HG02973 (cell line): ENCODE results near the gene MAP1LC3B2.

Source experiments
- ATAC-seq: cut with Tn5 transposase; IDR thresholded peaks from one replicate; pipeline ENCODE4 v1.9.1; 2021; ENCODE audit warnings: moderate library complexity; ENCODE audit not compliant: unreplicated experiment

The MAP1LC3B2 gene

DNA sequence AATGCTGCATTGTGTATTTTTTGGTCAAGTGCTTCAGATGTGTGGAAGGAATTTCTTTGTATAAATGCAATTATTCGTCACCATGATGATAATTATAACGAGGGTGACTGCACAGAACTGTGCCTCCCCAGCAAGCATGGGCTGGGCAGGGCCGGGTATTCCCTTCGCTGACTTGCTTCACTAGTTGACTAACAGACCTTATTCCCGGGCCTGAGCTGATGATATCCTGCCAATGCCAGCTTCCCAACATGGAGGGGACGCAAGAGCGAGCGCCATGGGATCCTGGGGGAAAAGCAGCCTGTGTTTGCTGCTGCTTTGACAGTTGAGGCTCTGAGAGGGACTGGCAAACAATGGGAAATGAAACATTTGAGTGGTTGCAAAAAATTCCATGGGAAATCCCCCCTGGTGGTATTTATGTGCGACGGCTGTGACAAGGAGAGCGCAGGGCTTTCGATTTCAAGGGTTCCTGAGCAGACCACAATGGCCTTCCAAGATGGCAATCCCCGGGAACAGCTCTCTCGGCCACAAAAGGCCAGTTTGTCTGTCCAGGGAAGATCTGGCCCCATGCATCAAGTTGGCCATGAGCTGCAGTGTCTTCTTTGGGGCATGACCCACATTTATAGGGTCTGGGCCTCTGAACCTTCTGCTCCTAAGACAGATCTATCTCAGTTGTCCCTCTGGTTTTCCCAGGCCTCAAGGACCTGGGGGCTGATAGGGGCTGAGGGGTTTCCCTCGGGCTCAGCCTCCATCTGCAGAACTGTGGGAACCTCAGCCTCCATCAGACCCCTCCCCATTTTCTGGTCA, 21.9 kb upstream of the MAP1LC3B2 start:
- peak; percentile 37 for ATAC-seq

DNA sequence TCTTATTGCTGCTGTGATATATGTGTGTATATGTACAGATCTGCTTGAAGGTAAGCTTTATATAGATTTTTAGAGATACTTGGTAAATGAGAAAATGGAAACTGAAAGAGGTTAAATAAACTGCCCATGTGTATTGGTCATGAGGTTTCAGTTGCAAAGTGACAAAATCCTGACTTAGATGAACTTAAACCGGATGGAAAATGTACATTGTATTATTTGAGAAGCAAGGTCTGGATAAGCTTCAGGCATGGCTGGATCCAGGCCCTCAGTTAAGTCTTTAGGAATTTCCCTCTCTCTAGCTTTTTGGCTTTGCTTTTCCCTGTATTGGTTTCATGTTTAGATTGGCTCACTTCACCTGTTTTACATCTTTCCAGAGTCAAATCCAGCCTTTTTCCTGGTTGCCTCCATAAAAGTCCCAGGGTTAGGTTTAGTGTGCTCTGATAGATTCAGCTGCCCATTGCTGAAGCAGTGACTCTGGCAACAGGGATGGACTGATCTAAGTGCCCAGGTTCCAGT, 21.0 kb upstream of the MAP1LC3B2 start:
- ATAC-seq = peak; percentile 52

DNA sequence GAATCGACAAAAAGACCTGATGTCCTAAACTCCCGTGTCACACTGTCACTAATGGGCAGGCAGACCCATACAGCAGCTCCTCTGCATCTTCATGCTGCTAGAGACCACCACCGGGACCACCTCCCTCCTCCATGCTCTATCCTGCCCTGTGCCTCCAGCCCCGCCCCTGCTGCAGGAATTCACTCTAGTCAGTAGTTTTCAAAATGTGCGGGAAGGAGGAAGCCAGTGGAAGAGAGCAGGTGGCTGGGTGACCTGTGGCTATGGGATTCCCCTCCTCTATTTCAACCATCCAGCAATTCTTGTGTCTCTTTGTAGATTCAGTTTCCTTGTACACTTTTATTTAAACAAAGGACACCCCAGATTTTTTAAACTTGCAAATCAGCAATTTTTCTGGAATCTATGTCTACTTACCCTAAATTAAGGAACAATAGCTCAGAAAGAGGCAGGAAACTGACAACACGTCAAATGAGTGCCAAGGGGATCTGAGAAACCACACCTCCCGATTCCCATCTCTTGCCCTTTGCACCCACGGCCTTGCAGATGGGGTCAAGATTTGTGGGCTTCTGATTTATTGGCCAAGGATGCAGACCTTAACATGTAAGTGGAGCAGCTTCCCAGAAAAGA, 20.4 kb upstream of the MAP1LC3B2 start:
- no peak for ATAC-seq

DNA sequence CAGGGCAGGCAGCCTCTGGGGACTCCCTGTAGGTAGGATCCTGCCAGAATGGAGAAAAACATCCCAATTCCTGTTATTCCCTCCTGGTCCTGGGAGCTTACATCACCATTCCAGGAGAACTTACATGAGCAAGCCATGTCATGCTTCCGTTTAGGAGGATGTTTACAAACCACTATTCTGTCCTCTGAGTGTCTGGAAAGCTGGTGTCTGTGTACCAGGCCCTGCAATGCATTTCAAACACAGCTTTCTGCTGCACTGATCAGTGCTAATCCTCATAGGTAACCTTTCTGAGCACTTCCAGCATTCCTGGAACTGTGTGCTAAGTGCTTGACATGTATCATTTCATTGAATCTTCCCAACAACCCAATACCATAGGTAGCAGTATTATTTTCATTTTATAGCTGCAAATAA, 19.8 kb upstream of the MAP1LC3B2 start:
- ATAC-seq = no peak

DNA sequence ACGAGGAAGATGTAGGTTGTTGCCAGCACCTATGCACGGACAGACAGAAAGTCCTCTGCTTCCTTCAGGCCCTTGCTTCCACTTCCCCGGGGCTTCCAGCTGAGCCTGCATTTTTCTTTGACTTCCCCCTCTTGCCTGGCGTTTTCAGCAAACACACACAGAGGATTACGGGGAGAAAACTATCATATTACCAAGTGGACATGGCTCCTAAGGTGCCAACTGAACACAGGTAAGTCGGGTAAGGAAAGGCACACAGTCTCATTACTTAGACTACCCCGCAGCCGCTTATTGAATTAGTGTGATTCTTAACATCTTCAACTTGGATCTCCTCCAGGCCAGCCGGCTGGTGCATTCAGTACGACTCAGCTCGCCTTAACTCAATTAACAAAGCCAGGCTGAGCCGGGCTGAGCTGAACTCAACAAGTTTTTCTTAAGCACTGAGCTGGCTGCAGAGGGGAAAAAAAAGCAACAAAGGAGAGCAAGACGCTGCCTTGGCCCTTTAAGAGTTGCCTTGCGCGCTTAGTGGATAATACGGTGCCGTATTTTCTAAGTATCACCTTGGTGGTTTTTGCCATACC, 19.2 kb upstream of the MAP1LC3B2 start:
- no peak for ATAC-seq

DNA sequence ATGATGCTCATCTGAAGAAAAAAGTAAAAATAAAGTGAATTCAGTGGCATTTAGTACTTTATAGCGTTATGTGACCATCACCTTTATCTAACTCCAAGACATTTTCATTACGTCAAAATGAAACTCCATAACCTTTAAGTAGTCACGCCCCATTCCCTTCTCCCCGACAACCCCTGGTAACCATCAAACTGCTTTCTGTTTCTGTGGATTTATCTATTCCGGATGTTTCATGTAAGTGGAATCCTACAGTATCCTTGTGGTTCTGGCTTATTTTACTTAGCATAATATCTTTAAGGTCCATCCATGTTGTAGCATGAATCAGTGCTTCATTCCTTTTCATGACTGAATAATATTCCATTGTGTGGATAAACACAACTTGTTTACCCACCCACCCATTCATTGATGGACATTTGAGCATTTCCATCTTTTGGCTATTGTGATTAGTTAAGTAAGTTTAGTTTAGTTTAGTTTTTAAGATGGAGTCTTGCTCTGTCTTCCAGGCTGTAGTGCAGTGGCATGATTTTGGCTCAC, 18.5 kb upstream of the MAP1LC3B2 start:
- ATAC-seq = no peak

DNA sequence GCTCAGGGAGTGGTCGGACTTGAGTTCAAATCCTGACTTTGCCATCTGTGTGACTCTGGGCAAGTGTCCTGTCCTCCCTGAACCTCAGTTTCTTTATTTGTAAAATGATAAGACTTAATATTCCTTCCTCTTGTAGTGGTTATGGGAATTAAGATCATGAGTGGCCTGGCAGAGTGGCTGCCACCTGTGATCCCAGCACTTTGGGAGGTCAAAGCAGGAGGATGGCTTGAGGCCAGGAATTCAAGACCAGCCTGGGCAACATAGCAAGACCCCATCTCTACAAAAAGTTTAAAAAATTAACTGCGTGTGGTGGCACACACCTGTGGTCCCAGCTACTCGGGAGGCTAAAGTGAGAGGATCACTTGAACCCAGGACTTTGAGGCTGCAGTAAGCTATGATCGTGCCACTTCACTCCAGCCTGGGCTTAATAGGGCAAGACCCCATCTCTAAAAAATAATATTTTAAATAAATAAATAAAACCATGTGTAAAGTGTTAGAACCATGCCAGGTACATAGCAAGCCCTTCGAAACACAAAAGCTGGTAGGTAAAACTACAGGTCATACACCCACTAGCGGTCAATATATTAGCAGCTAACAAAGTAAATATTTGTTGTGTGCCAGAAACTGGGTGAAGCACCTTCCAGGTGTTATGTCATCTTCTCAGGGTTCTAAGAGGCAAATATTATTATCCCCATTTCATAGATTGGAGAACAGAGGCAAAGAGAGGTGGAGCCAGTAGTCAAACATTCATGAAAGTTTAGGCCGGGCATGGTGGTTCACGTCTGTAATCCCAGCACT, 17.4 kb upstream of the MAP1LC3B2 start:
- ATAC-seq = no peak

DNA sequence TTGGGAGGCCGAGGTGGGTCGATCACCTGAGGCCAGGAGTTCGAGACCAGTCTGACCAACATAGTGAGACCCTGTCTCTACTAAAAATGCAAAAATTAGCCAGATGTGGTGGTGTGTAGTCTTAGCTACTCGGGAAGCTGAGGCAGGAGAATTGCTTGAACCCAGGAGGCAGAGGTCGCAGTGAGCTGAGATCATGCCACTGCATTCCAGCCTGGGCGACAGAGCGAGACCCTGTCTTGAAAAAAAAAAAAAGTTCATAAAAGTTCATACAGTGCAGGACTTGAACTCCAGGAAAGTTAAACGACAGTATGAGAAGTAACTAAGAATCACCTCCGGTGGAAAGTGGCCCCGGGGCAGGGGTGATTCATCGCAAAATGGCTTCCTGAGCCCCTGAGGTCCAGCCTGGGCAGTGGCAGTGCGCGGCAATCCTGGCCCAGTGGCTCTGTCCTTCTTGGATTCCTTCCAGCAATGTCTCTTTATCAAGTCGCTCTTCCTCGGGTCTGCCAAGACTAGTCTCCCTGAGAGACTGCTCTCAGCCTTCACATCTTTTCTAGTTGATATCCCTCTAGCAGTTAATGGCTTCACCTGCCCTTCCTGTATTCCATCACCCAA, 16.7 kb upstream of the MAP1LC3B2 start:
- no peak for ATAC-seq

DNA sequence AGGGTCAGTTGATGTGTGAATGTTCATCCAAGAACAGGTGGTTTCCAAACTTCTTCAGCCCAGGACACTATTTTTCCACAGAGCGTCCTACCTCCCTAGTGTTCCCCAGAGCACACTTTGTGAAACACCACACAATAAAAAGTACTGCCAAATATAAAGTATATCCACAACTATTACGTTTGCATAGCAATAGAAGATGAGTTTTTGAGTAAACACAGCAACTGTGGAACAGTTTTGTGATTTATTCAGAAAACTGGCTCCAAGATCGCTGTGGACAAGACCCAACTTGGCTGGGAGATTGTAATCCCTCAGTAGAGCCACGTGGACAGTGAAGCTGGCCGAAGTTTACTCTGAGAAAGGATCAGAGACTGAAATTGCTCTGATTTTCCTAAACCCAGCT, 14.5 kb upstream of the MAP1LC3B2 start:
- no peak for ATAC-seq

DNA sequence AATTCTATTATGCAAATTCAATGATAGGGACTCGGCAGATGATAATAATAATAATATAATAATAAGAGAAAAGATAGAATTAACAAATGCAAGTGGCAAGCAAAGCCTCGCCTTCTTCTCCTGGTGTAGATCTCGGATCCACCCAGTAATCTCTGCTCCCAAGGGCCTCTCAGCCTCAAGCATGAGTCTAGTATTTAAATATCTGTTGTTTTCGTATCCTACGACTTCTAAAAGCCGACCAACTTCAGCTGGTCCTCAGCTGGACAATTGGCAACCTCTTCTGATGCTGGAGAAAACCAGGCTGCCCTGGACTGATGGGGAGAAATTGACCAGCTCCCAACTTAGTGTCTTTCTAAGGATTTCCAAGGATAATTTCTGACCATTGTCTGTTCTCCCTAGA, 14.0 kb upstream of the MAP1LC3B2 start:
- ATAC-seq = no peak

DNA sequence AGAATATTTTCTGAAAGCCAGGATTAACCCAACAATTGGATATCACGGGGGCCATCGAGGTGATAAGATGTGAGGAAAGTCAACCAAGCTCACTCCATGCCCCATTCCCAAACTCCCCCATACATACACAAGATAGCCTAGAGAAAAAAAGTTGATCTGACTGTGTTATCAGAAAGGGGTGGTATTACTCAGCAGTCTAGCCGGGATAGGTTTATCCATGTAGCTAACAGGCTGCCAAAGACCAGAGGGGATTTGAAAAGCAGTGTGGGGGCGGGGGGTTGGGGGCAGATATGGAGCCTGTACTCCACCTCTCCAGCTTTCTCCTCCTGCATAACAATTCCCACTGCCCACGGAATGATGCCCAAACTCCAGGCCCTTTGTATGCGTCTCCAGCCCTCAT, 13.2 kb upstream of the MAP1LC3B2 start:
- no peak for ATAC-seq

DNA sequence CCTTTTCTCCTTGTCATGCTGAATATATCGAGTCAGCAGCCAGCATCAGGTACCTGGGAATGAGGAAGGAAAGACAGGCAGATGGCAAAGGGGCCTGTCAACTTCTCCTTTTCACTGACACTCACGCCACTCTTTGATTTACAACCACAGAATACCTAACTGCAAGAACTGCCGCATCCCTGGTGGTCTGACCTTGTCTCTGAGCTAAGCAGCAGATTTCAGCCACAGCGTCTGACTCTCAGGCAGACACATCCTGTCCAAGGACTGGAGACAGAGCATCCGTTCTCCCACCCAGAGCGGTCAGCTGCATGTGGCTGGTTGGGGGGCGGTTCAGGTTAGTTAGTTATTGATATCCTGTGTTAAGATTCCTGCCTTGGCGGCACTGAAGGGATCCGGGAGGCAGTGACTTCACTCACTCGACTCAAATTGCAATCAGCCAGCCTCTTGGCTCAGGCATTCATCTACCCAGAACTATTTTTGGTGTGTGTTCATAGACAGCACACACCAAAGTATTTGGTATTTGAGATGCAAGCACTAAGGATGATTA, 11.2 kb upstream of the MAP1LC3B2 start:
- peak; percentile 92 for ATAC-seq

DNA sequence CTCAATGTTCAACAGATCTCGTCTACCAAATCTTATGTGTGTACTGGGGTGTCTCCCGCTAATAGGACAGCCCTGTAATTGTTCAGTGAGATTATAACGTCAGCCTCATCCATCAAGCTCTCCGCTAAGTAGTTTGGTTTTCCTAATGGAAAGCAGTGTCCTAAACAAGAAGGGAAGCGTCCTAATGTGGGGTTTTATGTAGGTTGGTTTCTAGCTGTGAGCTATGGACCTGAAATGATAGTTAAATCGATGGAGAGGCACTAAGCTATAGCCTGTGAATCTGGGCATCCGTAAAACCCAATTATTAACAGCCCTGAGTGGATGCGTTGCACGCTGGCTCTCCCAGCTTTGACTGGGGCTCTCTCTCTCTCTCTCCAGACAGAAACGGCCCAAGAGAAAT, 9.2 kb upstream of the MAP1LC3B2 start:
- no peak for ATAC-seq

DNA sequence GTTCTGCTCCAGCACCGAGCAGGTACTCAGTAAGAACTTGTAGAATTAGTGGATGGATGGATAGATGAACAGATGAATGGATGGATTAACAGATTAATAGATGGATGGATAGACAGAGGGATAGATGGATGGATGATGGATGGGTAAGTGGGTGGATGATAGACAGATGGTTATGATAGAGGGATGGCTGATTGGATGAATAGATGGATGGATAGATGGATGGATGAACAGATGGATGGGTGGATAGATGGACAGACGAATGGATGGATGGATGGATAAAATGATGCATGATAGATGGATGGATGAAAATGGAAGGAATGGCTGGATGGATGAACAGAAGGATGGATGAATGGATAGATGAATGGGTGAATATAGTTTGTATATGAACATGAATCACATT, 8.0 kb upstream of the MAP1LC3B2 start:
- ATAC-seq = no peak

DNA sequence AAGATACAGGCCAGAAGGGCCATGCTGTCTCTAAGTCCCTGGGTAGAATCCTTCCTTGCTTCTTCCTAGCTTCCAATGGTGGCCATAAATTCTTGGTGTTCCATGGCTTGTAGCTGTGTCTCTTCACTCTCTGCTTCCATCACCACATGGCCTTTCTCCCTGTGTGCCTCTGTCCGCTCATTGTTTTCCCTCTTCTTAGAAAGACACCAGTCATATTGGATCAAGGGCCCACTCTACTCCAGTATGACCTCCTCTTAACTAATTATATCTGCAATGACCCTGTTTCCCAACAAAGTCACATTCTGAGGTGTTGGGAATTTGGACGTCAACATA, 7.6 kb upstream of the MAP1LC3B2 start:
- ATAC-seq = no peak

DNA sequence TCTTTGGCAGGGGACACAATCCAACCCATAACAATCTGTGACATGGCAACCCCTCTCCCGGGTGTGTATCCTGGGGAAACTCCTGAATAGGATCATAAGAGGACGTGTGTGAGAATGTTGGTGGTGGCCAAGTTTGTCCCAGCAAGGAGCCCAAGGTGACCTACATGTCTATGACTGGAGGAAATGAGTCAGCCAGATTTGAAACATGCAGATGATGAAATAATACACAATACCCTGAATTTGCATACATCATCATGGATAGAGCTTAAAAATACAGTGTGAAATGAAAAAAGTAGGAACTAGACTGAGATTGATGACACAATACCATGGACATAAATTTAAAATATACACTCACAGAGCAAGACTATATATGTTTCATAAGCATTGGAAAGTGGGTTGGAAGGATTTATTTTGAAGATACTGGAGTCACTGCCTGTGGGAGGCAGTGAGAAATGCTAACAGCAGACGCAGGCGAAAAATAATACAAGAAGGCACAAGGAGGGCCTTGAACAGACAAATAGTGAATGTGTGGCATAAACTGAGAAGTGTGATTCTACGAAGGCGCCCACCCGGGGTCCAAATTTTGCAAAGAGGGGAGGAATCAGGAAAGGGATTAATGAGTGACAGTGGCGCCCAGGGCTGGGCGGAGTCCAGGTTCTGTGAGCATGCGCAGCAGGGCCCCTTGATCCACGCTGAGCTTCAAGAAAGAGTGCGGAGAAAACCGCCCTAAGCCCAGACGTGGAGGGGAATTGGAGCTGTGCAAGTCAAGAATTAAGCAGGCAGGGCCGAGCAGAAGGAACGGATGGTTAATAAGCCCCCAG, 7.0 kb upstream of the MAP1LC3B2 start:
- ATAC-seq = no peak

DNA sequence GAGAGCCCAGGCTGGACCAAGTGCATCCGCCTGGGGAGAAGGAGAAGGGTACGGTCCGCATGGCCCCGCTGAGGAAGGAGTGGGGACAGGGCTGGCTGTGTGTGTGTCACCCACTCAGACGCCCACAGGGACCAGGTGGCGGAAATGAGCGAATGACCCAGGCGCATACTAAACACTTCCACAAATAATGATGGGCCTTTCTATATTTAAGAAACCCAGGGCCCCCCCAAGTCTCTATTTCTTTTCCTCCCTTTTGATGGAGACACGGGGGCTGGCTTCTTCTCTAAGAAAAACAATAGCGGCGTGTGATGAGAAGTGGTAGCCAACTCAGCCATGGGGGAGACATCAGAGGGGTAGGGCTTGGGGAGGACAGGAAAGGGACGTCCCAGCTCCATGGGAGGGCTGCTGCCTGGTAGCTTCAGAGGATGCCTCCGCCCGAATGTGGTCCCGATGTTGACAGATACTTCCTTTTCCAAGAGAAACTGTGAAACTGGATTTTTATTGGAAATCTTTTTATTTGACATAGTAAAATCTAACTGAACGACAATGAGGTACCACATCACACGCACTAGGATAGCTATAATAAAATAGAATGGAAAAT, 6.3 kb upstream of the MAP1LC3B2 start:
- no peak for ATAC-seq

DNA sequence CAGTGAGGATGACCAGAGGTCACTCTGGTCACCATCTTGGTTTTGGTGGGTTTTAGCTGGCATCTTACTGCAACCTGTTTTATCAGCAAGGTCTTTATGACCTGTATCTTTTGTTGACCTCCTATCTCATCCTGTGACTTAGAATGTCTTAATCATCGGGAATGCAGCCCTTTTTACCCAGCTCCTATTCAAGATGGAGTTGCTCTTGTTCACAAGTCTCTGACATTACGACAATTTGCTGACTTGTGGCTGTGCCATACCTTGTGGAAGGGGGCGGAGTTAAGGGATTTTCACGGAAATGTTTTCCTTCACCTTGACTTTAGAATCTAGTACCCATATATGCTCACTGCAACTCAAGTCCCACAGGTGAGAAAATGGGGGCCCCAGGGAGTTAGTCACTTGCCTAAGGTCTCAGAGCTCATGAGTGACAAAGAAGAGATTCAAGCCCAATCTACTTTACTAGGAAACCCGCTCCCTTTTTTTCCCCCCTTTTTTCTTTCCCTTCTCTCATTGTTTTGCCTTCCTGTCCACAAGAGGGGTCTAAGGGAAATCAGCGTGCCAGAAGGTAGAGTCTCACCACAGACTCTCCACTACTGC, 2.7 kb upstream of the MAP1LC3B2 start:
- ATAC-seq = no peak
